OCI-M2 (cell line): ENCODE measurements around the gene ZNF536.
"Not testable (repeated sequence)": the region's sequence is repeated elsewhere in the genome, so short reads cannot be mapped to it uniquely, and the experiment has no call there.

Experiments used
- DNase-seq: peaks from one replicate; lab custom pipeline; 2025; ENCODE audit not compliant: unreplicated experiment; lab: John Stamatoyannopoulos, UW

The ZNF536 gene

DNA sequence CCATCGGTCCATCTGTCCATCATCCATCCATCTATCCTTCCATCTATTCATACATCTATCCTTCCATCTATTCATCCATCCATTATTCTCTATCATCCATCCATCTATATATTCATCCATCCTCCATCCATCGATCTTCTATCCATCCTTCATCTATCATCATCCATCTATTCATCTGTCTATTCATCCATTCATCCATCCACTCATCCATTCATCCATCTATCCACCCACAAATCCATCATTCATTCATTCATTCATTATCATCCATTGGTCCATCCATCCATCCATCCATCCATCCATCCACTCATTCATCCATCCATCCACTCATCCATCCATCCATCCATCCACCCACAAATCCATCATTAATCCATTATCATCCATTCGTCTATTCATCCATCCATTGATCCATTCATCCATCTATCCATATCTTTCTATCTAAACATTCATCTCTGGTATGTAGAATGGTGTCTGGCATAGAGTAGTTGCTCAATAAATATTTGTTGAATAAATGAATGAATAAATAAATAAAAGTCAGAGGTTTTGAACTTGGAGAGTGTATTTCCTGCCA lies 36.6 kb downstream of the ZNF536 start:
- no peak for DNase-seq

DNA sequence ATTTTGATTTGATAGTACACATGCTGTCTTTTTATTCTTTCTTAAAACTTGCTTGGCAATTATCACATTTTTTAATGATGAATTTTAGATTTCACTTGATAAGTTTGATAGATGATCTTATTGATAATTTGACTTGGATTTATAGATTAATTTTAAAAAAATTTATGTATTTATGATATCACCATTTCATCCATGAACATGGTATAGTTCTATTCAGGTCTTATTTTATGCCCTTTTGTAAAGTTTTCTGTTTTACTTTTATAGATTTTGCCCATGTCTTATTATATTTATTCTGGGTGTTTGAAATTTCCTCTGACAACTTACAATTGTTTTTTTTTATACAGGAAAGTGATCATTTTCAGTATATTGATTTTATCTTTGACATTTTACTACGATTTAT lies 39.5 kb downstream of the ZNF536 start:
- no peak for DNase-seq

DNA sequence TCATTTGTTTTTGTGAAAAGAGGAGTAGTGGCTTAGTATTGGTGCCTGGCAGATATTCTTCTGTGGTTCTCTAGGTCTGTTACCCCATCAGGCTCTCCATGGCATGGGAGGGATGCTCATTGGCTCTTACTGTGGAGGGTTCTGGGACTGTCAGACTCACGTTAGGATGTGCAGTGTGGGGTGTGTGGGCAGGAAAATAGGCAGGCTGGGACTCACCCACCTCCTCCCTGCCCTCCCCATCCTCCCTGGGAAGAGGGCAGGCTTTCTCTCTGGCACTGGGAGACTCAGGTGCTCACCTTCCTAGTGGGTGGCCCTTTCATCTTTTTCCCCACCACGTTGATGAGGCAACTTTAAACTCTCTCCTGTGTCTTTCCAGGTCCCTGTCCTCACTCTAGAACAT lies 44.2 kb downstream of the ZNF536 start:
- no peak for DNase-seq

DNA sequence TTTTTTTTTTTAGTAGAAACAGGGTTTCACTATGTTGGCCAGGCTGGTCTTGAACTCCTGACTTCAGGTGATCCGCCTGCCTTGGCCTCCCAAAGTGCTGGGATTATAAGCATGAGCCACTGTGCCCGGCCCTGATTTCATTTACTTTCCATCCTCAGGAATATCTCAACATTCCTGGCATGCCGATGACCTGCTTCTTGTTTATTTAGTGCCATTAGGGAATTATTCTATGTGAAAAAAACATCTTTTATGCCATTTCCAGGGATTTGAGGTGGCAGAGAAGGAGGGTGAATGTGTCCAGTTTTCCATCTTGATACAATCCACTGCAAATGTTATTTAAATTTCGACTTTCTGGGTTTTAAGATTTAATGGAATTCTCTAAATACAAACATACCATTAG lies 45.0 kb downstream of the ZNF536 start:
- not testable (repeated sequence) for DNase-seq

DNA sequence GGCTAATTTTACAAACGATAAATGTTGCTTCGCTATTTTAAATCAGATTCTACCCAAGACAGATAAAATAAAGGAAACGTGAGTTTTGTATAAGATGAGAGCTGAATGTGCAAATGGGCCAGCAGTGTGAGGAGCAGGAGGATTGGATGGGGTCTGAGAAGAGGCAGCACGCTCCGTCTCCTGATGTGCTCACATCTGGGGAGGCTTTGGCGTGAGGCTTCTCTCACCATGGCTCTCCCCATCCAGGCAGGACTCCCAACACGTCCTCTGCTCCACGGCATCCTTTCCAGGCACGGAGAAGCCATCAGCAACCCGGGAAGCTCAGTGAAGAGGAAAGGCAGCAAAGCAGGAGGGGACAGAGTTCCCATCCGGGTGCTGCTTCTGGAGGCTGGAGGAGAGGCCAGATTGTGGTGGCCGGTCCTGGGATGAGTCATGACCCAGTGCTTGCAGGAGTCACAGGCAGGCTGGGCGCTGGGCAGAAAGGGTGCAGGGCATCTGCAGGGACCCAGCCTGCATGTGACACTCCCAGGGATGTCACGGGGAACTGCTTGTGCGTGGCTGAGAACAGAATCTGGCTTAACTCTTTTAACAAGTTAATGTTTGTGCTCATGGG lies 47.5 kb downstream of the ZNF536 start:
- no peak for DNase-seq

DNA sequence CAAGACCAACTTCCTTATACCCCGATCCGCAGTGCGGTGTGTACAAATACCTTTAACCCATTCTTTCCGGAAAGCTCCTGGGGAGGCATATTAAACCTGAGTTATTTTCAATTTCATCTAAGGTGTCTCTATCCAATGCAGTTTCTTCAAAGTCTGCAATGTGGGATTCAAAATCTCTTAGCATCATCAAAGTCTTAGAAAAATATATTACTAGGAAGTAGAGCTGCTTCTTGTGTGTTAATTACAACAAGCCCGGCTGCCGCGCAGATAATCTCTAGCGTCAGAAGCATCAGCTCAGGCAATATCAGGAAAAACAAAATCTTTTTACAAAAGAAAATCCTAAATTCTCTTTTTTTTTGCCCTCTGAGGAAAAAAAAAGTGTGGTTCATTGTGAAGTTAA lies 48.1 kb downstream of the ZNF536 start:
- no peak for DNase-seq

DNA sequence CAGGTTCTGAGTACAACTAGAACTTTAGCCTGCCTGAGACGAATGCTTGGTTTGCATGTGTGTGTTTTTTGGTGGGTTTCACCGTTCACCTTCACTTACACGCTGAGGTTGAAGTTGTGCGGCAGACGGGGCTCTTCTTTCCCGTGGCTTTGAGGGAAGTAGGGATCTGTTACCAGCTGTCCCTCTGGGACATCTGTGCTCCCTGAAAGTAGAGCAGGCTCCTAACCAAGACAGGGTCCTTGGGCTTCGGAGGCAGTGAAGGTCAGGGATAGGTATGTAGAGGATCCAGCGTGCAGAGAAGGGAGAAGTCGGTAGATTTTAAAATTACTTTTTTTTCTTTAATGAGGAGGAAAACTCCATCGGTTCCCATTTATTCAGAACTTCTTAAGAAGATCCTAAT lies 48.7 kb downstream of the ZNF536 start:
- no peak for DNase-seq

DNA sequence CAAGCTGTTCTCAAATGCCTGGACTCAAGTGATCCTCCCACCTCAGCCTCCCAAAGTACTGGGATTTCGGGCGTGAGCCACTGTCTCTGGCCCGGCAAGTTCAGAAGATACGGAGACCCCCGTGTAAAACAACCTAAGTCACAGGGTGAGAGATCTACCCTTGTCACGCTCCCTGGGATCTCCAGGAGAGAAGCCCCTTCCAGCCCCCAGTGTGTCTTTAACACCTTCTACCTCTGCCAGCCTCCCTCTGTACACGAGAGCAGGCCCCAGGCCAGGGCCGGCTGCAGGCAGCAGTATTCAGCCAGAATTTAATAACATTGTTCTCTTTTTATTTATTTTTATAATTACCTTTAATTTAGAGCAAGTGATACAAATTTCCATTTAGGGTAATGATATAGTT lies 49.4 kb downstream of the ZNF536 start:
- no peak for DNase-seq

DNA sequence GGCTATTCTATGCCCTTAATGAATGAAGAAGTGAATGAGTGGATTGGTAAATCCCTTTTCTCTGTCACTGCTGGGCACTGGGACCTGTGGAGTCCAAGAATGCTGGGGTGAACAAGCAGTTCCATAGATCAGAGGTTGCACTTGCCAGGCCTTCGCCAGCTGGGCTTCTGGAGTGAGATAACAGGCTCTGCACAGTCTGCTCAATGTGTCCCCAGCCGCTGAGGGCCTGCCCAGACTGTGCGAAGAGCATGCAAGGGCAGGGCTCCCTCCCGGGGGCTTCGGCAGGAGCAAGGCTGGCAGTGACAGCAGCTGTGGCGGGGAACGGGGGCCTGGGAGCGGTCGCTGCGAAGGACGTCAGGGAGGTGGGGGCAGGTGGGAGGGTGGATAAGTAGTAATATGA lies 51.3 kb downstream of the ZNF536 start:
- DNase-seq: no peak

DNA sequence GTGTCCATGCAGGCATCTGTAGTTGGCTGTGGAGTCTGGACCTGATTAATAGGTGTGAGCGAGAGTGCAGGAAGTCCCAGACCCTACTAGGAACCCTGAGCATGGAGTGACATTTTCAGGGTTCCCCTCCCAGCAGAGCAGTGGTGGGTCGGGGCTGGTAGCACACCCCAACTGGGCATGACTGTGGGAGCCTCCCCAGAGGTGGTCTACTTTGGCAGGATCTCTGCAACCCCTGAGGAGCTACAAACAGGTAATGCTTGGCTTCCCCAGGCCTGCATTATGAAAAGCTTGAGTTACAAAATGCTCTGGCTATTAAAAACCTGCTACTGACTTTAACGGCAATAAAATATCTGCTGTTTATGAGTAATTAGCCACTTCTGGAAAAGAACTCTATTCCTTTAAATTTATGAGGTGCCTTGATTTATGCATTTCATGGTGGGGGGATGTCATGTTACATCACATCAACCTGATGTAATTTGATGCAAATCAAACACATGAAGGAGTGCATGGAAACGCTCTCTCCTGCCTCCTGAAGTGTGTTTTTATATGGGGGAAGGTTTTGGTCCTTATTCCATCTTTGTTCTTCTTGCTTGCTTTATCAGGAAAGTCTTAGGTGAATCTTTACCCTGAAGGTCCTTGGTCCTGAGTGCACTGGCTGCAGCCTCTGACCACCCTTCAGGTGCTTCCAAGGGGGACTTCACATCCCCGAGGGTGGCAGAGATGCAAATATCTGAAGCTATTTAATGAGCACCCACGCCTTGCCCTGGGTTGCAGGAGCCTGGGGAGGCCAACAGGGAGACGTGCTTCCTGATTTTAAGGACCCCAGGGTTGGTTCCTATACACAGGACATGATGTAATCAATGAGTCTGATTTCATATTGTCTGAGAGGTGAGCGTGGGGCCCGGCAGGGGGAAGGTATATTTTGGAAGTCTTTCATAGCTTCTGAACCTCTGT lies 54.0 kb downstream of the ZNF536 start:
- no peak for DNase-seq

DNA sequence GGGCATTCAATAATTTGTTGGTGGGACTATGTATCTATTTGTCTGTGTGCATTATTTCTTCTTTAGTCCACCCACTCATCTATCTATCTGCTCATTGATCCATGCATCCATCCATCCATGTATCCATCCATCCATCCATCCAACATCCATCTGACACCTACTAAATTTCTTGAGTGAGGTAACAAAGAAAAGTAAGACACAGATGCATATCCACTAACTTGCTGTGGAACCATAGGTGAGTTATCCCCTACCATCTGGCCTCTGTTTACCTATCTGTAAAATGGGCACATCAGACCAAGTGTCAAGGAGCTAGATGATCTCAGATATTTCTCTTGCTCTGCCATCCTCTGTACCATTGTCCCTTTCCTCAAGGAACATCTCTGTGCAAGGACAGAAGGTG lies 54.7 kb downstream of the ZNF536 start:
- DNase-seq: no peak

DNA sequence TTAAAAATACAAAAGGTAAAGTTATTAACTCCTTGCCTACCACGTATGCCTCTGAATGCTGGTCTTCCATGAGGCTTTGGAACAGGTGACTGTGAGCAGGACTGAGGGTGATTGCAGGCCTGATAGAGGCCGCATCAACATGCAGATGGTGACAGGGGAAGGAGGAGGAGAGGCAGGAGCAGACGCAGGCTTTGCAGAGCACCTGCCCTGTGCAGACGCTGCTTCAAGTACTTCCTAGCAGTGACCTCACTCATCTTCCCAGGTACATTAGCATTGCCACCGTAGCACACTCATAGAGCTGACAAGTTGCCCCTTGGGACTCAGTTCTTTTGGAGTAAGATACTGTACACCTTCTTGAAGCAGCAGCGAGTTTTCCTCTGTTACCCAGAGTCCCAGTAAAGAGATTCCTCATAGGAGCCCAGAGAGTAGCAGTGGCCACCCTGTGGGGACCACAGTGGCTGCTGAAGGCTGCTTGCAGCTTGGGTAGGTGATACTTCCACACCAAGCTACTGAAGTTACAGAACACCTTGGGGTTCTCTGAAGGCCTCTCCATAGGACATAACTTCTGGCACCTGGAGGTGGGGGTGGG lies 56.0 kb downstream of the ZNF536 start:
- no peak for DNase-seq

DNA sequence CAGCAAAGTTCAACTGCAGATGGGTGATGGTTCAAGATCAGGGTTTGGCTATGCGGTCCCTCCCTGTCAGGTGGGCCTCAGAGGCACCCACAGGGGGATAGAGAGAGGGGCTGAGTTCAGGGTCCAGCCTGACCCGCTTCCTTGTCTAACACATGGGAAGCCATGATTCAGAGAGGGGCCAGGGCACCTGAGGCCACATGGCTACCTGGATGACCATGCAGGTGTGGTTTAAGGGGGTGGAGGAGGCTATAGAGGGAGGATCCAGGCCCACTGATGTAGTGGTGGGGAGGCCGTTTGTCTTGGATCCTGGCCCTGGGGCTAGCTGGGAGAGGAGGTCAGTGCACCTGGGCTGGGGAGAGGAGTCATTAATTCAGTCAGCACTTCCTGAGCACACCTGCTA lies 56.7 kb downstream of the ZNF536 start:
- DNase-seq: no peak

DNA sequence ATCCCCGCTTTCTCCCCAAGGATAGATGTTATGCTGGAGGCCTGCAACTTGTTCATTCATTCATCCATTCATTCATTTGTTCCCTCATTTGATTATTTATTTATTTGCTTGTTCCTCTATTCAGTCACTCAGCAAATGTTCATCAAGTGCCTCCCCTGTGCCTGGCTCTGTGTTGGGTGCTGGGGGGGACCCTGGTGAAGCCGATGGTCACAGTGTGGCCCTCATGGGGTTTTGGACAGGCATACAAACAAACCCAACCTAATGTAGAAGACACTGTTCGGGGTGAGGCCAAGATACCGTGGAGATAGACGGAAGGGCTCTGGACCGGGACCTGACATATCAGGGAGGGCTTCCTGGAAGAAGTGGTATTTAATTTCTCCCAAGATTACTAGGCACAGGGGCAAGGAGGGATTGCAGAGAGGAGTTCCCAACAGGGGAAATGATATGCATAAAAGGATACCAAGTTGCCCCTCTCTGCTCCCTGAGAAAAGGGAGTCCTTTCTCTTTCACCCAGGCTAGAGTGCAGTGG lies 58.1 kb downstream of the ZNF536 start:
- no peak for DNase-seq

DNA sequence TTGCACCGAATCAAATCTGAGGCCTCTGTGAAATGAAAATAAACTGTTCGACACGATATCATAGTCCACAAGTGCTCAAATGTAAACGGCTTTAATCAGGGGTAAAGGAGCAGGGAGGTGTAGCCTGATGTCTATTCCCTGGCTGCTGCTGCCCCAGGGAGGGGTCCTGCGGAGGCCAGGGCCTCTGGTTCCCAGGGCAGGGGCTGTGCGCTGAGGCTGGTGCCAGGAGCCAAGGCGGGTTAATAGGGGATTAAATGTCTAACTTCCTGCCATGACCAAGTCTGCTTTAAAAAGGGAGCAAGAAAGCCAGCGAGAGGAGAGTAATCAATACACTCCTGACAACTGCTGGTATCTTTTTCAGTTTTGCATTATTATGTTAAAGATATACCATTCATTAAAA lies 59.4 kb downstream of the ZNF536 start:
- no peak for DNase-seq

DNA sequence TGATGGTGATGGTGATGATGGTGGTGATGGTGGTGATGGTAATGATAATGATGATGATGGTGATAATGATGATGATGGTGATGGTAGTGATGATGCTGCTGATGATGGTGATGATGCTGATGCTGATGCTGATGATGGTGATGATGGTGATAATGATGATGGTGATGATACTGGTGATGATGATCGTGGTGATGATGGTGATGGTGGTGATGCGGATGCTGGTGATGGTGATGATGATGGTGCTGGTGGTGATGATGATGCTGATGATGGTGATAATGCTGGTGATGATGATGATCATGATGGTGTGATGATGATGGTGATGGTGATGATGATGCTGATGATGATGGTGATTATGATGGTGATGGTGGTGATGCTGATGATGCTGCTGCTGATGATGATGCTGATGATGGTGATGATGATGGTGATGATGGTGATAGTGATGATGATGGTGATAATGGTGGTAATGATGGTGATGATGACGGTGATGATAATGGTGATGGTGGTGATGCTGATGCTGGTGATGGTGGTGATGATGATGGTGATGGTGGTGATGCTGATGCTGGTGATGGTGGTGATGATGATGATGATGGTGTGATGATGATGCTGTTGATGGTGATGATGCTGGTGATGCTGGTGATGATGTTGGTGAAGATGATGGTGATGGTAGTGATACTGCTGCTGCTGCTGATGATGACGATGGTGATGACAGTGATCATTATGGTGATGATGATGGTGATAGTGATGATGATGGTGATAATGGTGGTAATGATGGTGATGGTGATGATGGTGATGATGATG lies 62.8 kb downstream of the ZNF536 start:
- no peak for DNase-seq

DNA sequence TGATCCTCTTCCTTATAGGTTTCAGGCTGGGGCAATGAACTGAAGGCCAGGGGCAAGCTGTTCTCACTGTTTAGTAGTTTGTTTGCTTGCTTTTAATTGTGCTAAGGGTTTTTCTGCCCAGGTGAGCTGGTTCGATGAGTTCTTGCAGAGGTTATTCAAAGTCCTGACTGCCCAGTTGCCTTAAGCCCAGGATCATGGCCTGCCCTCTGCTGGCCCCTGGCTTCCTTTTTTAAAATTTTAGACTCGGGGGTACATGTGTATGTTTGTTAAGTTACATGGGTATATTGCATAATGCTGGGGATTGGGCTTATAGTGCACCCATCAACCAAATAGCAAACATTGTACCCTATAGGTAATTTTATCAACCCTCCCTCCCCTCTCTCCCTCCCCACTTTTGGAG lies 65.7 kb downstream of the ZNF536 start:
- DNase-seq: no peak

DNA sequence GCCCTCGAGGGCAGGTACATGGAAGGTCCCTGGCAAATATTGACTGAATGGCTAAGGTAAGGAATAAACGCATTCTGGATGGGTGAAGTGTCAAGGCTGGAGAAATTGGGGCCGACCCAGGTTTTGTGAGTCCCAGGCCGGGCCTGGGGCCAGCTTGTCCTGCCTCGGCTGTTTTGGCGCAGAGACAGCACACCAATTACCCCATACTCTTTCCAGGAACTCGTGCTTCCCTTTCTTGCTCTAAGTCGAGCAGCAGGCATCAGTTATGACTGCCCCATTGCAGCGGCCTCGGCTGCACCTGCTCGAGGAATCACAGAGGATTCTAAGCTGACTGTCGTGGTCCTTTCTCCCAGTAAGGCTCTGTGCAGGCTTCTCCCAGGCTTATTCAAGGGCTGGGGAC lies 67.1 kb downstream of the ZNF536 start:
- no peak for DNase-seq

DNA sequence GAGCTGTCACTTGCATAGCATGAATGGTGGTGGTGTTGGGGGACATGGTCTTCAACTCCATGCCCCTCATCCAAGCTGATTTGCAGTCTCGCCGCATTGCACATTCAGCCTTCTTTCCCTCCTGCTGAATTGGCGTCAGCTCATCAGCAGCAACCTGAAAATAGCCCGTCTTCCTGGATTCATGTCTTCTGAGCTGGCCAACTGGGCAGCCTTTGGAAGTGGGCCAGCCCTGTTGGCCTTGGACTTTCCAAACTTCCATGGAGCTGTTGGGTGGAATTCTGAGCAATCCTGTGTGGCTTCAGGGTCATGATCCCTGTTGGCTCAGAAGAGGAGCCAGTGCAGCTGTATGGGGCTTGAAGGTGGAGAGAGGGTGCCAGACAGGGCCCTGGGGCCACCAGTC lies 68.8 kb downstream of the ZNF536 start:
- DNase-seq: no peak

DNA sequence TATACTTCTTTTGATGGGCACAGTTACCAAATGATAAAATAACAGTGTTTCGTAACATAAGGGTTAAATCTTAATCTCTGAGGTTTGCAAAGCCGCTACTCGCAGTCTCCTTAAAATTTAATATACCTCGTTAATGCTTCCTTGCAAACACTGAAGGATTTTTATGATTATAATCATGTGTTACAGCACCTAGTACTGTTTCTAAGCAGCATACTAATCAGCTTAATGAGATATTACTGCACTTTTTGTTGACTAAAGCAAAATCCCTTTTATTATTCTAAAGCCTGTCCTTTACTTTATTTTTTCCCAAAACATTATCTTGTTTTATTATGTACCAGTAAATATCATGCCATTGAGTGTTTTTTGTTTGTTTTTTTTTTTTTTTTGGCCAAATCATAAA lies 70.5 kb downstream of the ZNF536 start:
- DNase-seq: no peak
